HG03565 (cell line): ENCODE results near the gene TNFRSF19.
"Not testable (repeated sequence)": the region's sequence is repeated elsewhere in the genome, so short reads cannot be mapped to it uniquely, and the experiment has no call there.

Experiments used
- ATAC-seq: cut with Tn5 transposase; IDR thresholded peaks from one replicate; pipeline ENCODE4 v1.9.1; 2021; ENCODE audit warnings: mild to moderate bottlenecking, moderate library complexity; ENCODE audit not compliant: unreplicated experiment

Gene TNFRSF19, protein sequence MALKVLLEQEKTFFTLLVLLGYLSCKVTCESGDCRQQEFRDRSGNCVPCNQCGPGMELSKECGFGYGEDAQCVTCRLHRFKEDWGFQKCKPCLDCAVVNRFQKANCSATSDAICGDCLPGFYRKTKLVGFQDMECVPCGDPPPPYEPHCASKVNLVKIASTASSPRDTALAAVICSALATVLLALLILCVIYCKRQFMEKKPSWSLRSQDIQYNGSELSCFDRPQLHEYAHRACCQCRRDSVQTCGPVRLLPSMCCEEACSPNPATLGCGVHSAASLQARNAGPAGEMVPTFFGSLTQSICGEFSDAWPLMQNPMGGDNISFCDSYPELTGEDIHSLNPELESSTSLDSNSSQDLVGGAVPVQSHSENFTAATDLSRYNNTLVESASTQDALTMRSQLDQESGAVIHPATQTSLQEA

DNA sequence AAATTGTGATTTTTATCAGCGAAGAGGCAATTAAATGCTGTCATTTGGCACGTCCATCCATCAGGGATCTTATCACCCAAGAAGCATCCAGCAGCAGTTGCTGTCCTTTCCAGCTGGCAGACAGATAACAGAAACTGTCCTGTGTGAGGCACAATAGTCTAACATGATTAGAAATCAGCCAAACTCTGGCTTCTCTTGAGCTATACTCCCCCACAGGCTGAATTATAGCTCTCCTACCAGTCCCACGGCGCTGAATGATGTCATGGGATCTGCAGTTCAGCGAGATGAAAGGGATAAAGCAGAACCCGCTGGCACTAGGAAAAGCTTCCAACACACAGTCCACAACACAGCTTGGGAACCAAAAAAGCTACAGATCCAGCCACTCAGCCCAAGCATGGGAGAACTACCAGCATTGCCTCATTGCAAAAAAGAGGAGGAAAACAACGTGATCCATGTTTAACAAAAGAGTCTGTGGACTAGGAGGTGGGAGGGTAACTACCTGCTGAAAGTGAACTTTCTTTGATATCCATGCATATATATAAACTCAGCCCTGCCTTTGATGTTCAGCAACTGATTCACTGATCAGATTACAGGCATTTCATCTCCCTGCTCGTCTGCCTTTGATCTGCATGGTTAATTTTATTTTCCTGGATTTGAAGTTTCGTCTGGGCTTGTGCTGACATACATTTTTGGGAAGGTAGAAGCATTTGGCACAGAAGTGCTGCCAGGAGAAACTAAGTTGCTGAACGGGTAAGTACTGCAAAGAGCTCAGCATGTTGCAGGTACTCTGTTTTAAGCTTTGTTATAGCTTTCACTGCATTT is at the start of gene TNFRSF19:
Gene TNFRSF19, plus strand, starts transcription at position 314 of the 822 bp plus-strand sequence. CDS start 19,772 bp downstream, outside the sequence.
- ATAC-seq, result no peak

DNA sequence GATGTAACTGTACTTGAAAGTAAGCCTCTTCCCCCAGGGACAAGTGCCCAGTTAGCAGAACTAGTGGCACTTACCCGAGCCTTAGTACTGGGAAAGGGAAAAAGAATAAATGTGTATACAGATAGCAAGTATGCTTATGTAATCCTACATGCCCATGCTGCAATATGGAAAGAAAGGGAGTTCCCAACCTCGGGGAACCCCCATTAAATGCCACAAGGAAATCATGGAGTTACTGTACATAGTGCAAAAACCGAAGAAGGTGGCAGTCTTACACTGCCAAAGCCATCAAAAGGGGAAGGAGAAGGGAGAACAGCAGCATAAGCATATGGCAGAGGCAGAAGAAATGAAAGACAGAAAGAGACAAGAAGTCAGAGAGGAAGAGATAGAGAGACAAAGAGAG is 40.3 kb upstream of the TNFRSF19 start:
- not testable (repeated sequence) for ATAC-seq

DNA sequence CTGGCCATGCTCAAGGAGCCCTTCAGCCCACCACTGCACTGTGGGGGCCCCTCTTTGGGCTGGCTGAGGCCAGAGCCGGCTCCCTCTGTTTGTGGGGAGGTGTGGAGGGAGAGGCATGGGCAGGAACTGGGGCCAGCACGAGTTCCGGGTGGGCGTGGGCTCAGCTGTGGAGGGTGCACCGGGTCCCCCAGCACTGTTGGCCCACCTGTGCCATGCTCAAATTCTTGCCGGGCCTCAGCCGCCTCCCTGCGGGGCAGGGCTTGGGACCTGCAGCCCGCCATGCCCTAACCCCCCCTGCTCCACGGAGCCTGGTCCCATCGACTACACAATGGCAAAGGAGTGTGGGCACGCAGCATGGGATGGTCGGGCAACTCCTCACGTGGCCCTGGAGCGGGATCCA is 38.8 kb upstream of the TNFRSF19 start:
- ATAC-seq, result no peak

- no peak for ATAC-seq
Observed at GRCh38 chr13:23534090-23534489, 36.1 kb upstream of the TNFRSF19 start.

DNA sequence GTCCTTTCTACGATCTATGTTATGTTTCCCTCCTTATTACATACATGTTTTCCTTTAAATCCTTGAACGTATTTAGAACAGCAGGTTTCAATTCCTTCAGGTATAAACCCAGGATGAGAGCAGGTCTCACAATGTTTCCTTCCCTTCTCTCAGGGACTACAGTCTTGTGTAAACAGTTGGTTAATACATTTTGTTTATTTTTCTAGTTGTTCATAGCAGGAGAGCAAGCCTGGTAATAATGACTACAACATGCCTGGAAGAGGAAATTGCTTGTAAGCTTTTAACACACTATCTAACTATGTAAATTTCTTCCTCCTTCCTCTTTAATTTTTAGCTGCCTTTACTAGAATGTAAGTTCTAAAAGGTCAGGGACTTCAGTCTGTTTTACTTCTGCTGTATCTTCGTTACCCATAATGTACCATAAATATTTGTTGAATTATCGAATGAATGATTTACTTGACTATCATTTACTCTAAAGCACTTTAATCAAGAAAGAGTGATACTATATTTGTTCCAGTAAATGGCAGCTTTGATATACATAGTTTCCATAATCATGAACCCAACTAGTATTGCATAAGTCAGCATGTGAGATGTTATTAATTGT is 28.9 kb upstream of the TNFRSF19 start:
- no peak for ATAC-seq

- ATAC-seq, result no peak
Observed at GRCh38 chr13:23544668-23545067, 25.5 kb upstream of the TNFRSF19 start.

GRCh38 chr13:23547000-23547590 is 23.1 kb upstream of the TNFRSF19 start:
- ATAC-seq, result no peak

- no peak for ATAC-seq
Observed at GRCh38 chr13:23549724-23550123, 20.5 kb upstream of the TNFRSF19 start.

DNA sequence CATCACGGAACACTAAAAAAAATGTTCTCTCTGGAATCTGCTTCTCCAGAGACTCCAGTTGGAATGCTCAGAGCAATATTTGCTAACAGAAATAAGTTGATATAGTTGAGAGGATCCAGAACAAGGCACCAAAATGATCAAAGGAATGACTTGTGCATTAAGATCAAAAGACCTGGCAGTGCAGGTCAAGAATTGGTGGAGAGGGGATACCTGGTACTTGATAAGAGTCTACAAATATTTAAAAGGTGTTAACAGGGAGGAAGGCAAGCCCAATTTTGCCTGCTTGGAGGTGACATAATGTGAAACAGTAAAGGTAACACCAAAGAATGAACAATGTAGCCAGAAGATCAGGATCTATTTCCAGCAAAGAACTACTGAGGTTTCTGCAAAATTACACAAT is 20.0 kb upstream of the TNFRSF19 start:
- ATAC-seq, result no peak

- ATAC-seq, result no peak
Observed at GRCh38 chr13:23551213-23552008, 18.8 kb upstream of the TNFRSF19 start.

DNA sequence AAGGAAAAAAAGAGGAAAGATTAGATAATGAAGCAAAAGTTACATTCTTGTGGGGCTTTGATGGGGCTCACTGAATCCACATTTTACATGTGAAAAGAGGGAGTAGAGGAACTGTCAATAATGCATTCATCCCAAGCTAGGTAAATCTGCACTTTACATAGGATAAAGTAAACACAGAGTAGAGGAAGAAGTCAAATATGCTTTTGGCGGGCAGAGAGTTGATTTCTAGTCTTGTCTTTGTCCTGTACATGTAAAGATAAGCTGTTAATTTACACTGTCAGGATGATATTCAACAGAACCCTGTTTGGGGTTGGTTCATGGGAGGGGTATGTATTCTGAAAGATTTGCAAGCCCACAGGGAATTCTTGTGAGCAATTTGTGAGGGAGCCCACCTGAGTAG is 18.0 kb upstream of the TNFRSF19 start:
- no peak for ATAC-seq

- ATAC-seq, result no peak
Observed at GRCh38 chr13:23552661-23553060, 17.6 kb upstream of the TNFRSF19 start.

- no peak for ATAC-seq
Observed at GRCh38 chr13:23554000-23554399, 16.2 kb upstream of the TNFRSF19 start.

DNA sequence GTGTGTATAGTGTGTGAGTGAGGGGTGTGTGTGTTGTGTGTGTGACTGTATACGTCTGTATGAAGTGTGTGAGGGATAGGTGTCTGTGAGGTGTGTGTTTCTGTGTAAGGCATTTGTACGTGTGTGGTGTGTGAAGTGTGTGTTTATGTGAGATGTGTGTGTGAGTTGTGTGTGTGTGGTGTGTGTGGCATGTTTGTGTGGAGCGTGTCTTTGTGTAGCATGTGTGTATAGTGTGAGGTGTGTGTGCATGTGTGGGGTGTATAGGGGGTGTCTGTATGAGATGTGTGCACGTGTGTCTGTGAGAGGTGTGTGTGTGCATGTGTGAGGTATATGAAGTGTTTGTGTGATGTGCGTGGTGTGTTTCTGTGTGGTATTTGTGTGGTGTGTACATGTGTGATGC is 13.2 kb upstream of the TNFRSF19 start:
- ATAC-seq, result no peak

DNA sequence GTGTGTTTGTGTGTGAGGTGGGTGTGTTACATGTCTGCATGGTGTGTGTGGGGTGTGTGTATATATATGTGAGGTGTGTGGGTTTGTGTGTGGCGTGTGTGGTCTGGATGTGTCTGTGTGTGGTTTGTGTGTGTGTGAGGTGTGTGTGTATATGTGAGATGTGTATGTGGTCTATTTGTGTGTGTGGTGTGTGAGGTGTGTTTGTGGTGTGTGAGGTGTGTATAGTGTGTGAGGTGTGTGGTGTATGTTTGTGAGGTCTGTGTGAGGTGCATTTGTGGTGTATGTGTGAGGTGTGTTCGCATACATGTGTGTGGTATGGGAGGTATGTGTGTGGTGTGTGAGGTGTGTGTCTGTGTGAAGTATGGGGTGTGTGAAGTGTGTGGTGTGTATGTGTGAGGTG is 12.5 kb upstream of the TNFRSF19 start:
- no peak for ATAC-seq

GRCh38 chr13:23558675-23559536 is 11.3 kb upstream of the TNFRSF19 start:
- ATAC-seq, result no peak

GRCh38 chr13:23560571-23561089 is 9.6 kb upstream of the TNFRSF19 start:
- peak; percentile 12 for ATAC-seq

DNA sequence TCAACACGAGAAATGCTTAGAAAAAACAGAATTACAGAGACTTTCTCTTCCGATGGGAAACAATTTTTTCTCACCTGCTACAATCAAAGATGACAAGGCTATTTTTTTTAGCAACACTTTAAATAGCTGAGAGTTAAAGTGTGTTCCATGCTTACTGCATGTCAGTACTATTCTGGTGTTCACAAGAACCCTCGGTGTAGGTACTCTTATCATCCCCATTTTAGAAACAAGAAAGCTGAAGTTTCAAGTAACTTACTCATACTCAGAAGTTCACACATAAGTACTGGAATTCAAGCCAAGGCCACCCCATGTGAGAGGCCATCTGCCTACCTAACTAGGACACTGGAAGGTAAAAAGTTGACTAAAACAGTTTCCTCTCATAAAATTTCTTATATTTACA is 9.0 kb upstream of the TNFRSF19 start:
- peak; percentile 91 for ATAC-seq
